ENCODE measurements around the gene RAPGEF5.
A peak's percentile ranks its signal among the peaks of the same experiment; 100 is the strongest.

Gene RAPGEF5

DNA sequence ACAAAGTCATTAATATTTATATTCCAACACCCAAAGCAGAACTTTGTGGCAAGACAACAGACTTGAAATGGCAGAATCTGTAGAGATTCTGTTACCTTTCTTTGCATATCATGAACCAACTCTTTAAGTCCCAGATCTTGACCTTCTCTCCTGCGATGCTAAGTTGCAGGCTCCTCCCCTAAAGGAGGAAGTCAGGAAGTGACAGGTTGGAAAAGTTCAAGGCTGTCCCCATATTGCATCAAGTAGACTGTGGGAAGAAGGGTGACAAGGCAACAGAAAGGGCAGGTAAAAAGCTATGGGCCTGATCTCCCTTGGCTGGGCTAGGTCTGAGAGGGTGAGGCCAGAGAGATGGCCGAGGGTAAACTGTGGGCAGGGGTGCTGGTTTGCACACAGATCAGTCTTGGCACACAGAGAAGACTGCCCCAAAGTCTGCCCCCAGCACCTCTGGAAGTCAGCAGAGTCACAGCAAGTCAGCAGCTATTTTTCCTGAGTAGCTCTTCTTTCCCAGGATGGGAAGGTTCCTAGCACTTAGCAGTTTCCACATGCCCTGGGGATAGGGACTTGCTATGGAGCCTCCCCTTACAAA is 115.1 kb downstream of the RAPGEF5 start:
- TF ChIP-seq CTCF (IDR thresholded peaks at IDR 0.05; ENCODE audit: low read depth, low read length) = no peak
- H3K4me3 ChIP-seq (replicated peaks in 1 of 2; ENCODE audit: low read depth in 2 of 2, low read length in 2 of 2) = no peak overlapping the region
- DNase-seq (ENCODE audit: low read depth in 2 of 2) = no peak

GRCh38 chr7:22240904-22241571 is 115.9 kb downstream of the RAPGEF5 start:
- DNase-seq (ENCODE audit: low read depth in 2 of 2) = no peak
- TF ChIP-seq CTCF (IDR thresholded peaks at IDR 0.05; ENCODE audit: low read depth, low read length) = no peak
- H3K4me3 ChIP-seq (replicated peaks in 1 of 2; ENCODE audit: low read depth in 2 of 2, low read length in 2 of 2) = no peak overlapping the region

- H3K4me3 ChIP-seq (replicated peaks in 1 of 2; ENCODE audit: low read depth in 2 of 2, low read length in 2 of 2) = no peak overlapping the region
- TF ChIP-seq CTCF (IDR thresholded peaks at IDR 0.05; ENCODE audit: low read depth, low read length) = no peak
- peak in 1 of 2 donors; percentile 39 for DNase-seq (ENCODE audit: low read depth in 2 of 2)
These were observed 118.3 kb downstream of the RAPGEF5 start for GRCh38 chr7:22238354-22239311.

DNA sequence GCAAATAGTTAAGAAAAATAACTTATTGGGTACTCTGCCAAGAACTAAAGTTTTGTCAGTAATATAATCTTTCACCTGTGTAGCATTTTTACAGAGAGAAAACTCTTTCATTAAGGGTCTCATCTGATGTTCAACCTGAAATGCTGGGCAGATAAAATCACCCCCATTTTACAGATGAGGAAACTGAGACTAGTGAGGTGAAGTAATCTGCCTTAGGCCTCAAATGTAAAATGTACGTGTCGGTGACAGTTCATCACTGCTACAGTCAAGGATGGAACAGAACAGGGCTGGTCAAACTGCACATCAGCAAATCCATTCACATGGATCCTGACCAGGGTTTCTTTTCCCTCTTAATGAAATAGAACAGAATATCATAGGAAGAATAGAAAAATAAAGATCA is 121.8 kb downstream of the RAPGEF5 start:
- TF ChIP-seq CTCF (IDR thresholded peaks at IDR 0.05; ENCODE audit: low read depth, low read length) = no peak
- no peak overlapping the region for H3K4me3 ChIP-seq (replicated peaks in 1 of 2; ENCODE audit: low read depth in 2 of 2, low read length in 2 of 2)
- DNase-seq (ENCODE audit: low read depth in 2 of 2) = no peak

DNA sequence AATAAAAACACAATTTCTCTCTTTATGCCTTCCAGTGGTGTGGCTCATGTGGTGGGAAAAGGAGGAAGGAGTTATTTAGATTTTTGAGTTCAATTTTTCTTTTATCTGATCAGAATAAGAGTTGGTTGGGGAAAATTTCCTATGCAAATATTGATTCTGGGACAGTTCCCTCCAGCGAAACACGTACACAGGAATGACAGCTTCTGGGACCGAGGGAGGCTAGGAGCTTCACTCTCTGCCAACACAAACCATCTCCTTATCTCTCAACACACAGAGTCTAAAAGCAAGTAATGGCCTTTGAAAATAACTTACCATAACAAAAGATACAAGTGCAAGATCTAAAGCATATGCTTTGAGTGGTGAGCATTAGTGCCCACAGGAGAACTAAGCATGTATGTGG is 122.7 kb downstream of the RAPGEF5 start:
- no peak for DNase-seq (ENCODE audit: low read depth in 2 of 2)
- TF ChIP-seq CTCF (IDR thresholded peaks at IDR 0.05; ENCODE audit: low read depth, low read length) = no peak
- H3K4me3 ChIP-seq (replicated peaks in 1 of 2; ENCODE audit: low read depth in 2 of 2, low read length in 2 of 2) = no peak overlapping the region

GRCh38 chr7:22231806-22232205 is 125.1 kb downstream of the RAPGEF5 start:
- no peak for DNase-seq (ENCODE audit: low read depth in 2 of 2)
- H3K4me3 ChIP-seq (replicated peaks in 1 of 2; ENCODE audit: low read depth in 2 of 2, low read length in 2 of 2) = no peak overlapping the region
- TF ChIP-seq CTCF (IDR thresholded peaks at IDR 0.05; ENCODE audit: low read depth, low read length) = no peak
